ENCODE results near the gene CDKL1. TPM values are rescaled to one million over a fixed set of nuclear protein-coding genes. Genes with fewer than 3 reads are reported as not detected.

Gene CDKL1
- total RNA-seq, 1 experiment from 2014 or later = 5.4 TPM

- H3K36me3 ChIP-seq (ENCODE audit: control insufficient read depth, insufficient read depth, low read length) = no peaks in the 10 kb centered on the region
- H3K27me3 Mint-ChIP-seq (ENCODE audit: insufficient read depth, unreplicated experiment) = no peaks in the 10 kb centered on the region
- H3K4me3 ChIP-seq (ENCODE audit: low read depth, low read length) = no peak overlapping the region
- BruUV-seq (replicated peaks) = no TSS peak
- no peaks in the 10 kb centered on the region for H3K9me3 ChIP-seq
- peaks cover 21% of the 10 kb centered on the region for H3K4me1 Mint-ChIP-seq (ENCODE audit: low read depth, unreplicated experiment)
- intact Hi-C loops (cut with micrococcal nuclease; ENCODE audit: unreplicated experiment) = no loop called here
- ChIA-PET CTCF (no interaction called here), POLR2A (no interaction called here)
- no peak overlapping the region for H3K27ac Mint-ChIP-seq (ENCODE audit: unreplicated experiment)
- H3K27me3 ChIP-seq (replicated peaks; ENCODE audit: control insufficient read depth, insufficient read depth, low read length) = no peaks in the 10 kb centered on the region
- DNase-seq = no peak
- H3K4me3 Mint-ChIP-seq (ENCODE audit: unreplicated experiment) = no peak overlapping the region
- H3K36me3 Mint-ChIP-seq (ENCODE audit: insufficient read depth, unreplicated experiment) = no peaks in the 10 kb centered on the region
- no peaks in the 10 kb centered on the region for H3K9me3 Mint-ChIP-seq (ENCODE audit: unreplicated experiment)
- peaks cover 8% of the 10 kb centered on the region for H3K4me1 ChIP-seq
- TF ChIP-seq CTCF (IDR thresholded peaks at IDR 0.05; ENCODE audit: insufficient read depth in 1 of 2, low read depth in 1 of 2, low read length in 1 of 2, severe bottlenecking in 1 of 2, unreplicated experiment in 1 of 2) = no peak
Observed at GRCh38 chr14:50350975-50351374, 45.7 kb downstream of the CDKL1 start.

GRCh38 chr14:50348933-50349332 lies 47.7 kb downstream of the CDKL1 start:
- Mint-ChIP-seq H3K36me3 (ENCODE audit: insufficient read depth, unreplicated experiment) (no peaks in the 10 kb centered on the region), H3K9me3 (ENCODE audit: unreplicated experiment) (no peaks in the 10 kb centered on the region), H3K4me3 (ENCODE audit: unreplicated experiment) (no peak overlapping the region), H3K27ac (ENCODE audit: unreplicated experiment) (no peak overlapping the region), H3K27me3 (ENCODE audit: insufficient read depth, unreplicated experiment) (no peaks in the 10 kb centered on the region), H3K4me1 (ENCODE audit: low read depth, unreplicated experiment) (peaks cover 17% of the 10 kb centered on the region)
- intact Hi-C loops (cut with micrococcal nuclease; ENCODE audit: unreplicated experiment) = no loop called here
- TF ChIP-seq CTCF (IDR thresholded peaks at IDR 0.05; ENCODE audit: insufficient read depth in 1 of 2, low read depth in 1 of 2, low read length in 1 of 2, severe bottlenecking in 1 of 2, unreplicated experiment in 1 of 2) = no peak
- Histone ChIP-seq H3K9me3 (no peaks in the 10 kb centered on the region), H3K4me1 (peaks cover 8% of the 10 kb centered on the region), H3K27me3 (replicated peaks; ENCODE audit: control insufficient read depth, insufficient read depth, low read length) (no peaks in the 10 kb centered on the region), H3K4me3 (ENCODE audit: low read depth, low read length) (no peak overlapping the region), H3K36me3 (ENCODE audit: control insufficient read depth, insufficient read depth, low read length) (no peaks in the 10 kb centered on the region)
- POLR2A ChIA-PET = no interaction called here
- BruUV-seq (replicated peaks) = no TSS peak
- DNase-seq = no peak
- CTCF ChIA-PET = no interaction called here

GRCh38 chr14:50347521-50347920 lies 49.2 kb downstream of the CDKL1 start:
- Histone ChIP-seq H3K27me3 (replicated peaks; ENCODE audit: control insufficient read depth, insufficient read depth, low read length) (no peaks in the 10 kb centered on the region), H3K9me3 (no peaks in the 10 kb centered on the region), H3K4me3 (ENCODE audit: low read depth, low read length) (no peak overlapping the region), H3K4me1 (peaks cover 8% of the 10 kb centered on the region), H3K36me3 (ENCODE audit: control insufficient read depth, insufficient read depth, low read length) (no peaks in the 10 kb centered on the region)
- intact Hi-C loops (cut with micrococcal nuclease; ENCODE audit: unreplicated experiment) = no loop called here
- no peak overlapping the region for H3K4me3 Mint-ChIP-seq (ENCODE audit: unreplicated experiment)
- H3K4me1 Mint-ChIP-seq (ENCODE audit: low read depth, unreplicated experiment) = peaks cover 17% of the 10 kb centered on the region
- ChIA-PET CTCF (no interaction called here), POLR2A (no interaction called here)
- H3K27ac Mint-ChIP-seq (ENCODE audit: unreplicated experiment) = peak overlapping the region; percentile 62
- no TSS peak for BruUV-seq (replicated peaks)
- TF ChIP-seq CTCF (IDR thresholded peaks at IDR 0.05; ENCODE audit: insufficient read depth in 1 of 2, low read depth in 1 of 2, low read length in 1 of 2, severe bottlenecking in 1 of 2, unreplicated experiment in 1 of 2) = no peak
- no peaks in the 10 kb centered on the region for H3K9me3 Mint-ChIP-seq (ENCODE audit: unreplicated experiment)
- H3K36me3 Mint-ChIP-seq (ENCODE audit: insufficient read depth, unreplicated experiment) = no peaks in the 10 kb centered on the region
- DNase-seq = peak in 1 of 2 experiments; percentile 10
- no peaks in the 10 kb centered on the region for H3K27me3 Mint-ChIP-seq (ENCODE audit: insufficient read depth, unreplicated experiment)
